Trophoblast cell (in vitro differentiated cells and primary cell): Measurements from ENCODE around the gene CSF2RB.
A peak's percentile ranks its signal among the peaks of the same experiment; 100 is the strongest.

Experiments used
- DNase-seq, 2 donors: peaks; one replicate each; pipeline ENCODE4 v3.0.0-alpha.2; 2016
- H2AFZ ChIP-seq: 2 replicates; pipeline ENCODE4 v1.6.1; 2013; ENCODE audit warnings: low read length, moderate library complexity, mild to moderate bottlenecking; ENCODE audit not compliant: insufficient read depth, poor library complexity
- H2AK5ac ChIP-seq: 2 replicates; pipeline ENCODE4 v1.6.1; 2013; ENCODE audit warnings: mild to moderate bottlenecking, low read length
- H2BK120ac ChIP-seq: 2 replicates; pipeline ENCODE4 v1.6.1; 2013; ENCODE audit warnings: low read length, mild to moderate bottlenecking, moderate library complexity; ENCODE audit not compliant: insufficient read depth, poor library complexity
- H2BK12ac ChIP-seq: 2 replicates; pipeline ENCODE4 v1.6.1; 2013; ENCODE audit warnings: mild to moderate bottlenecking, low read length, moderate library complexity
- H2BK5ac ChIP-seq: 2 replicates; pipeline ENCODE4 v1.6.1; 2013; ENCODE audit warnings: low read length, low read depth, moderate library complexity, mild to moderate bottlenecking; ENCODE audit not compliant: poor library complexity
- H3K14ac ChIP-seq: 2 replicates; pipeline ENCODE4 v1.6.1; 2013; ENCODE audit warnings: mild to moderate bottlenecking, low read length
- H3K18ac ChIP-seq: 2 replicates; pipeline ENCODE4 v1.6.1; 2013; ENCODE audit warnings: mild to moderate bottlenecking, low read length
- H3K23ac ChIP-seq: 2 replicates; pipeline ENCODE4 v1.6.1; 2013; ENCODE audit warnings: low read length
- H3K27ac ChIP-seq: 2 replicates; pipeline ENCODE4 v1.5.1; 2013; ENCODE audit warnings: low read depth, mild to moderate bottlenecking, inconsistent platforms, low read length, moderate library complexity
- H3K27me3 ChIP-seq: 2 replicates; pipeline ENCODE4 v1.6.1; 2013; ENCODE audit warnings: inconsistent platforms, mild to moderate bottlenecking, low read length, moderate library complexity; ENCODE audit not compliant: insufficient read depth
- H3K36me3 ChIP-seq, 2 experiments: 1 replicate in 1 of 2; 2 replicates in 1 of 2; pipeline ENCODE4 v1.6.1; 2013; ENCODE audit warnings: low read length in 2 of 2, mild to moderate bottlenecking in 2 of 2, moderate library complexity in 1 of 2; ENCODE audit not compliant: insufficient read depth in 2 of 2, control insufficient read depth in 1 of 2
- H3K4ac ChIP-seq: 2 replicates; pipeline ENCODE4 v1.6.1; 2013; ENCODE audit warnings: low read depth, mild to moderate bottlenecking, low read length, moderate library complexity
- H3K4me1 ChIP-seq, 2 experiments: 1 replicate in 1 of 2; 2 replicates in 1 of 2; pipeline ENCODE4 v1.6.1; 2013; ENCODE audit warnings: low read length in 2 of 2, mild to moderate bottlenecking in 2 of 2, moderate library complexity in 1 of 2; ENCODE audit not compliant: insufficient read depth in 2 of 2, control insufficient read depth in 1 of 2
- H3K4me2 ChIP-seq: 2 replicates; pipeline ENCODE4 v1.6.1; 2013; ENCODE audit warnings: inconsistent platforms, mild to moderate bottlenecking, low read length, moderate library complexity
- H3K4me3 ChIP-seq: 2 replicates; pipeline ENCODE4 v1.5.1; 2013; ENCODE audit warnings: mild to moderate bottlenecking, low read depth, low read length, inconsistent platforms
- H3K79me1 ChIP-seq: one replicate; pipeline ENCODE4 v1.6.1; 2013; ENCODE audit warnings: low read length
- H3K79me2 ChIP-seq: 2 replicates; pipeline ENCODE4 v1.6.1; 2013; ENCODE audit warnings: low read length, mild to moderate bottlenecking; ENCODE audit not compliant: control insufficient read depth, insufficient read depth, poor library complexity
- H3K9ac ChIP-seq: 2 replicates; pipeline ENCODE4 v1.6.1; 2013; ENCODE audit warnings: mild to moderate bottlenecking, low read length
- H3K9me3 ChIP-seq: 2 replicates; pipeline ENCODE4 v1.6.1; 2013; ENCODE audit warnings: low read depth, mild to moderate bottlenecking, control low read depth, inconsistent platforms, low read length; ENCODE audit not compliant: insufficient read depth
- H4K12ac ChIP-seq: 2 replicates; pipeline ENCODE4 v1.6.1; 2013; ENCODE audit warnings: low read depth, mild to moderate bottlenecking, low read length, moderate library complexity
- H4K8ac ChIP-seq: 2 replicates; pipeline ENCODE4 v1.6.1; 2013; ENCODE audit warnings: low read depth, mild to moderate bottlenecking, low read length, moderate library complexity
- H4K91ac ChIP-seq: one replicate; pipeline ENCODE4 v1.6.1; 2013; ENCODE audit warnings: low read depth, mild to moderate bottlenecking, low read length, moderate library complexity
- WGBS: extraction: QIAGEN DNeasy Blood & Tissue Kit; methylation state at CpG from one replicate; pipeline ENCODE4 v1.1.7; 2013; ENCODE audit warnings: missing lambda C conversion rate; ENCODE audit not compliant: insufficient read length, insufficient coverage; ENCODE audit errors: extremely low coverage; 5-methylcytosine and 5-hydroxymethylcytosine counted together

Gene CSF2RB

DNA sequence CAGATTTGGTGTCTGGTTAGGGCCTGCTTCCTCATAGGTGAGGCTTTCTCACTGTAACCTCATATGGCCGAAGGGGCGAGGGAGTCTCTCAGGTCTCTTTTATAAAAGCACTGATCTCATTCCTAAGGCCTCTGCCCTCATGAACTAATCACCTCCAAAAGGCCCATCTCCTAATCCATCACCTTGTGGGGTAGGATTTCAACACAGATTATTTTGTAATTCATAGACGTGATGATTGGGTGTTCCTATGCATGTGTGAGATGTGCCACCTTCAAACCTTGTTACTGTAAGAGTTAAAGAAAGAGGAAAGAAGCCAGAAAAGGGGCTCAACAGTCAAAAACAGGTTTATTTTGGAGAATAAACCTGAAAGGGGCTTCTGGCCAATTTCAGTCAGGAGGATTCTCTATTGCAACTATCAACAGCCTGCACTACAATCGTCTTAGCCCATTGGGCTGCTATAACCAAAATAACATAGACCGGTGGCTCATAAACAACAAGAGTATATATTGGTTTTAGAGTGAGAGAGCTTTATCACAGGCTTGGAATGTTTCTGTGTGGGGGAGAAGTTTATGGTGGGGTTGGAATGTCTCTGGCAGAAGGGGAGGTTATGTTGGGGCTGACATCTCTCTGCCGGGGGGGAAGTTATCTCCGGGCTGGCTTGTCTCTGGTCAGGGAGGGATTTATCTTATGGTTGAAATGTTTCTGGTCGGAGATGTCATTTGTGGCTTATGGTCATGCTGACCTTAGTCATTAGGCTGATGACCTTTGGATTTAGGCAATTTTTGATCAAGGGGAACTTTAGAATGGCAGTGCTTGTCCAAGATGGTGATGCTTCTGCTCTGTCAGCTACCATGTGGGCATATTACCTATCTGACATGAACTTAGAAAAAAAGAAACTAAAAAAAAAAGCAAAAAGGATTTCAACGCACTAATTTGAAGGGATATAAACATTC is 35.1 kb downstream of the CSF2RB start:
- Histone ChIP-seq H3K4ac (no peak overlapping the region), H3K79me1 (peaks cover 2% of the 10 kb centered on the region), H2AFZ (no peak overlapping the region), H3K4me3 (no peak overlapping the region), H2AK5ac (no peak overlapping the region), H3K9ac (no peak overlapping the region), H3K36me3 (no peaks in the 10 kb centered on the region), H3K4me1 (peaks cover 6% of the 10 kb centered on the region in 2 experiments), H2BK12ac (no peak overlapping the region), H3K27me3 (no peaks in the 10 kb centered on the region), H2BK120ac (no peak overlapping the region), H3K27ac (no peak overlapping the region), H3K79me2 (no peaks in the 10 kb centered on the region), H3K14ac (no peak overlapping the region), H4K91ac (no peak overlapping the region), H3K18ac (no peak overlapping the region), H4K8ac (no peak overlapping the region), H2BK5ac (no peak overlapping the region), H3K23ac (no peak overlapping the region), H3K9me3 (peaks cover 4% of the 10 kb centered on the region), H4K12ac (no peak overlapping the region), H3K4me2 (no peak overlapping the region)
- no peak for DNase-seq
- no CpG with 5 or more reads among the region's 9 CpGs for WGBS

DNA sequence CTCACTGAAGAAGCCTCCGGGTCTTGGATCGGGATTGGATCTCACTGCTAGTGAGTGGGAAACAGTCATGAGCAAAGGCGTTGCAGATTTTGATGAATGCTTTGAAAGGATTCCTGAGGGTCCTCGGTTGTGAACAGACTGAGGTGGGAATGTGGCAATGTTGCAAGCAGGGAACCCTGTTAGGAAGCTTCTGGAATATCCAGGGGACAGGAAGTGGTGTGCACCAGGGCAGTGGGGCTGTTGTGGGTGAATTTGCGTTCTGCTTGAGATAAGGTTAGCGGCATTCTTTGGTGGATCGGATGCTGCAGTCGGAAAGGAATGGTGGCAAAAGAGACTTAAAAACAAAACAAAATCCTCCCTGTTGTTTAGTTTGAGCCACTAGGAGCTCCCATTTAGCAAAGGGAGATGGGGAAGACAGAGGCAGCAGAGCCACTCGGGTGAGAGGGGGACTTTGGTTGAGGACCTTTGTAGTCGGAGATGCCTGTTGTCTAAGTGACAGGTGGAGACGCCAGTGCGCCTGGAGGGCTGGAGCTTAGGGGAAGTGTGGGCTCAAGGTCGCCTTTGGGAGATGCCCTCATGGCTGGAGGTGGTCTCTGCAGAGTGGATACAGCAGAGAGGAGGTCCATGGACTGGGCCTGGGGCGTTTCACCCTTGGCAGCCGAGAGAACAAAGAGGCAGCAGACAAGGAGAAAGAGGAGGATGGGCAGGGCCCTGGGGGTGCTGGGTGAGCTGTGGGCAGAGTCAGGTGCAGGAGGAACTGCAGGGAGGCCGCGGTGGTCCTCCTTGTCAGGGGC is 37.6 kb downstream of the CSF2RB start:
- H3K4me3 ChIP-seq: no peak overlapping the region
- no peaks in the 10 kb centered on the region for H3K27me3 ChIP-seq
- H3K4ac ChIP-seq: no peak overlapping the region
- no peaks in the 10 kb centered on the region for H3K79me2 ChIP-seq
- H3K23ac ChIP-seq: no peak overlapping the region
- H3K4me1 ChIP-seq: peaks cover 9% of the 10 kb centered on the region in 2 experiments
- no peak overlapping the region for H3K14ac ChIP-seq
- H3K18ac ChIP-seq: no peak overlapping the region
- no peak overlapping the region for H3K4me2 ChIP-seq
- no peak for DNase-seq
- H3K9ac ChIP-seq: peak overlapping the region; percentile 14
- H4K8ac ChIP-seq: no peak overlapping the region
- no CpG with 5 or more reads among the region's 17 CpGs for WGBS
- H3K27ac ChIP-seq: no peak overlapping the region
- no peak overlapping the region for H2AK5ac ChIP-seq
- H2AFZ ChIP-seq: no peak overlapping the region
- no peak overlapping the region for H2BK5ac ChIP-seq
- H4K91ac ChIP-seq: no peak overlapping the region
- peaks cover 5% of the 10 kb centered on the region for H3K79me1 ChIP-seq
- no peak overlapping the region for H4K12ac ChIP-seq
- peaks cover 5% of the 10 kb centered on the region for H3K9me3 ChIP-seq
- no peak overlapping the region for H2BK12ac ChIP-seq
- no peaks in the 10 kb centered on the region for H3K36me3 ChIP-seq
- H2BK120ac ChIP-seq: no peak overlapping the region

DNA sequence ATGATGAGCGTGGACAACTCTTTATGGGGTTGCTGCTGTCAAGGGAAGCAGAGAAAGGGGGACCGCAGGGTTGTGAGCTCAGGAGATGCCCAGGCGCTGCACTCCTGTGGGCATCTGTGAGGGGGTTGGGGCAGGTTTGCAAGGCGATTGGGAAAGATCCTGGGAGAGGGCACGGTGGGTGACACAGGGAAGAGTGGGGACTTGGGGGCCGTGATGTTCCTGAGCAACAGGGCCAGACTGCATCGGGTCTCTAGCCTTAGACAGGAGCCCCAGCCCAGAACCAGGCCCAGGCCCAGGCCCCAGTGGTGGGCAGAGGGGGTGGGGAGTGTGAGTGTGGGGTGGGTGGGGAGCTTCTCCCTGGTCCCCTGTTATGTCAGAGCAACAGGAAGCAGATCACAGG is 38.3 kb downstream of the CSF2RB start:
- Histone ChIP-seq H2AFZ (no peak overlapping the region), H2BK120ac (no peak overlapping the region), H2AK5ac (no peak overlapping the region), H3K79me1 (peaks cover 5% of the 10 kb centered on the region), H3K23ac (no peak overlapping the region), H3K4ac (no peak overlapping the region), H3K27me3 (no peaks in the 10 kb centered on the region), H4K8ac (no peak overlapping the region), H2BK5ac (no peak overlapping the region), H3K18ac (no peak overlapping the region), H3K14ac (no peak overlapping the region), H3K36me3 (no peaks in the 10 kb centered on the region), H3K27ac (no peak overlapping the region), H3K4me2 (no peak overlapping the region), H2BK12ac (no peak overlapping the region), H3K9ac (no peak overlapping the region), H3K4me3 (no peak overlapping the region), H4K91ac (no peak overlapping the region), H3K79me2 (no peaks in the 10 kb centered on the region), H3K4me1 (peaks cover 9% of the 10 kb centered on the region in 2 experiments), H3K9me3 (peaks cover 5% of the 10 kb centered on the region), H4K12ac (no peak overlapping the region)
- DNase-seq: no peak
- WGBS: no CpG with 5 or more reads among the region's 7 CpGs

DNA sequence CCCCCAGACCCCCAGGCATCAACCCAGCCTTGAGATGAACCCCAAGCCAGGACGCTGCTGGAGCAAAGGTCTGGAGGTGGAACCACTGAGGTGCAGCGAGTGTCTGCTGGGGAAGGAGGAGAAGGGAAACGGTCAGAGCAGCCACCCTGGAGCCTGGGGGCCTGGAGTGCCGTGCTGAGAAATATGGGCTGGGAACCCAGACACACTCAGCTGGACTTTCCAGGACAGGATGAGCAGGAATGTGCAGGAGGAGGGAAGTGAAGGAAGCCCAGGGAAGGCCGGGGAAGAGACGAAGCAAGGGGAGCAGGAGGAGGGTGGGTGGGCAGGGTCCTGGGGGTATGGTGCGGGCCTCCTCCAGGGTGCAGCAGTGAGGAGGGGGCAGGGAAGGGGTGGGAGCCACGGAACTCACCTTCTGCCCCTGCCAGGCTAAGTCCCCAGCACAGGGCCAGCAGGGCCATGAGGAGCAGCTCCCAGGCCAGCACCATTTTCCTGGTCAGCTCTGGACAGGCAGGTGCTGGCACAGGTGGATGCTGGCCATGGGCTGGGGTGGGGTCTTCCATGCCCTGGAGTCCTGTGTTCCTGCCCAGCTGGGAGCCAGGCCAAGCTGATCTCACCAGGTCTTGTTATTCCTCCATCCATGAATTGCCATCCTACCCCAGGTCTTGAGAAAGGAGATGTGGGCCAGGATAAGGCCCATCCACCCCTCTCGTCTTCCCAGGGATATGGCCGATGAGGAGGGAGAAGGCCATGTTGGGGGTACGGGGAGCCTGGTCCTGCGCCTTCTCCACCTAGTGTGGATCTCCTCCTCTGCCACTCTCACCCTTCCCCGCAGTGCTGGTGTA is 40.0 kb downstream of the CSF2RB start:
- Histone ChIP-seq H4K91ac (peak overlapping the region; percentile 31), H2BK5ac (no peak overlapping the region), H3K14ac (peak overlapping the region; percentile 22), H3K4me2 (no peak overlapping the region), H3K27ac (no peak overlapping the region), H3K79me1 (peaks cover 5% of the 10 kb centered on the region), H2AK5ac (no peak overlapping the region), H3K23ac (no peak overlapping the region), H3K79me2 (no peaks in the 10 kb centered on the region), H3K4me3 (no peak overlapping the region), H4K12ac (no peak overlapping the region), H3K4ac (no peak overlapping the region), H3K9me3 (peaks cover 6% of the 10 kb centered on the region), H2BK120ac (peak overlapping the region; percentile 27), H4K8ac (no peak overlapping the region), H3K18ac (peak overlapping the region; percentile 62), H2AFZ (no peak overlapping the region), H3K9ac (no peak overlapping the region), H2BK12ac (no peak overlapping the region), H3K36me3 (no peaks in the 10 kb centered on the region), H3K27me3 (no peaks in the 10 kb centered on the region), H3K4me1 (peaks cover 9% of the 10 kb centered on the region in 2 experiments)
- DNase-seq: peak in 1 of 2 donors; percentile 60
- no CpG with 5 or more reads among the region's 13 CpGs for WGBS
